Stimulated activated CD4-positive, alpha-beta T cell treated with anti-CD3 and anti-CD28 coated beads, Interleukin-2, amount 100 ng/mL, for 24 hours (primary cell): ENCODE results near the gene PDE4C.

Experiments
- DNase-seq, 2 donors: peaks; one replicate each; pipeline ENCODE4 v3.0.0-alpha.2; 2020

The PDE4C gene

DNA sequence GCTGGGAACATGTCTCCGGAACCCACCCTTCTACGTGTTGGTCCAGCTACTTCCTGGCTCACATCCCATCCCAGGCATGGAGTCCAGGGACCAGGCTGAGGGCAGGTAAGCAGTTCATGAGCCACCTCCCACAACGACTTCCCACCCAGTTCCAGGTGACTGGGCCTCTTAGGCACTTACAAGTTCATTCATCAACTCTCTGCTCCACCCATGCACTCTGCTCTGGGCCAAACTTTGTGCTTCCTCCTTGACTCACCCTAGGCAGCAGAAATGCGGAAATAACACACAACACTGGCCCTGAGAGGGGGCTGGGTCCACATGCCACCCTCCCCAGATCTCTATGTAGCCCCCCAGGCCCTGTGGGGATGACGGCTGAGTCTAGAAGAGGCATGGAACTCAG is 27.5 kb upstream of the PDE4C start:
- DNase-seq = no peak

DNA sequence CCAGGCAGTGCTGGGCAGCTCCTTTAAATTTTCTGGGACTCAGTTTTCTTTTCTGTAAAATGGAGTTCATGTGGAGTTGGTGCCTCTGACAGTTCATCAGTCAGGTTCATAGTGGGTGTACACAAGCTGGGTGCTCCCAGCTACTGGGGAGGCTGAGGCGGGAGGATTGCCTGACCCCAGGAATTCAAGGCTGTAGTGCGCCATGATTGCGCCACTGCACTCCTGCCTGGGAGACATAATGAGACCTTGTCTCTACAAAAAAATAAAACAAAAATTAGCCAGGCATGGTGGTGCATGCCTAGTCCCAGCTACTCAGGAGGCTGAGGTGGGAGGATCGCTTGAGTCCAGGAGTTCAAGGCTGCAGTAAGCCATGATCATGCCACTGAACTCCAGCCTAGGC is 26.9 kb upstream of the PDE4C start:
- DNase-seq = no peak

DNA sequence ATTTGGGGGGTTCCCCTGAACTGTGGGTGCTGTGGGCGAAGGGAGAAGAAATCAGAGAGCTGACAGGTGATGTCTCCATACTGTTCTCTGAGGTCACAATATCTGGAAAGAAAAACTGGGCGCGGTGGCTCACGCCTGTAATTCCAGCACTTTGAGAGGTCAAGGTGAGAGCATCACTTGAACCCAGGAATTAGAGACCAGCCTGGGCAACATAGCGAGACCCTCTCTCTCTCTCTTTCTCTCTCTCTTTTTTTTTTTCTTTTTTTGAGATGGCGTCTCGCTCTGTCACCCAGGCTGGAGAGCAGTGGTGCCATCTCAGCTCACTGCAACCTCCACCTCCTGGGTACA is 26.1 kb upstream of the PDE4C start:
- DNase-seq = no peak

DNA sequence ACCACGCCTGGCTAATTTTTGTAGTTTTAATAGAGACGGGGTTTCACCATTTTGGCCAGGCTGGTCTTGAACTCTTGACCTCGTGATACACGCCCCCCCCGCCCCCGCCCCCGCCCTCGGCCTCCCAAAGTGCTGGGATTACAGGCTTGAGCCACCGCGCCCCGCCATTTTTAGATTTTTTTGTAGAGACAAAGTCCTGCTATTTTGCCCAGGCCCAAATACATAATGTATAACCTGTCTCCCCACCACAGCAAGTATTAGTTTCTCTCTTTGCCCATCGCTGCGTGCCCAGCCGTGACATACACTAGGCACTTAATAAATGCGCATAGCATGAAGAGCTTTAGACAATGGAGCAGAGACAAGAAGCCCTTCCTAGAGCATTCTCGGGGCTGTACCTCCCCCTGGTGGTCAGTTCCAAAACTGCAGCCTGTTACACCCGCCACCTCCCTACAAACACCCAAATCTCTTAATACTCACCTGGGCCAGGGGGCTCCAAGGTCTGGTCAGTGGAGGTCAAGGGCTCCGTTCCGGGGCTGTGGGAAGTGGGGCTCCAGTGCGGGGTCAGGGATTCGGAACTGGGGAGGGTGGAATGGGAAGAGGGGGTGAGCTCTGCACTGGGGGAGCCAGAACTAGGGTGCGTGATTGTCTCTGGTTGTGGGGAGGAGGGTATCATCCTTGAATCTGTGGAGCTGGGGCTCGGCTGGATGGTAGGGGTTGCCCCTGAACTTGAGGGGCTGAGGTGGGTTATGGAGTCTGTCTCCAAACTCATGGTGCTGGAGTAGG is 25.5 kb upstream of the PDE4C start:
- peak; percentile 86 to 89 for DNase-seq

DNA sequence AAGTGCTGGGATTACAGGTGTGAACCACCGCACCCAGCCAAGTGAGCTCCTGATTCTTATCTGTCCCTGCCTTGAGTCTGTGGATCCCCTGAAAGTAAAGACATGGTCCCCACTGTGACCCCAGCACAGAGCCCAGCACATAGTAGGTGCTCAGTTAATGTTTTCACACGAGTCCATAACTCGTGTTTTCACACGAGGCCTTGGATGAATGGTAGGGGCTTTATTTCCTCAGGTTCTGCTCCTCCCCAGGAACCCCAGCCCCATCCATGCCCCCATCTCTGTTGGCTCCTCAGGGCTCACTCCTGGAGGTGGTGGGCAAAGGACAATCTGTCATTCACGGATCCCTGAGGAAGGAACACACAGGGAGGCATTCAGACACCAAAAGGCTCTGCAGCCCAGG is 23.6 kb upstream of the PDE4C start:
- no peak for DNase-seq

DNA sequence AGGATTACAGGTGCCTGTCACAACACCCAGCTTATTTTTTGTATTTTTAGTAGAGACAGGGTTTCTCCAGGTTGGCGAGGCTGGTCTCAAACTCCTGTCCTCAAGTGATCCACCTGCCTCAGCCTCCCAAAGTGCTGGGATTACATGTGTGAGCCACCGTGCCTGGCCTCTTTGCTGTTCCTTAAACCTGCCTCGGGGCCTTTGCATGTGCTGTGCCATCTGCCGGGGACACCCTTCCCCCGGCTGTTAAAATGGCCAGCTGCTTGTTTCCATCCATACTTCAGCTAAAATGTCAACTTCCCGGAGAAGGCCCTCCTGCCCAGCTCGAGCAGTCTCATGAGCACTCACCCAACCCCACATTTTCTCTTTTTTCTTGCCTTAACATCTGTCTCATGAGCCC is 19.1 kb upstream of the PDE4C start:
- DNase-seq = no peak

DNA sequence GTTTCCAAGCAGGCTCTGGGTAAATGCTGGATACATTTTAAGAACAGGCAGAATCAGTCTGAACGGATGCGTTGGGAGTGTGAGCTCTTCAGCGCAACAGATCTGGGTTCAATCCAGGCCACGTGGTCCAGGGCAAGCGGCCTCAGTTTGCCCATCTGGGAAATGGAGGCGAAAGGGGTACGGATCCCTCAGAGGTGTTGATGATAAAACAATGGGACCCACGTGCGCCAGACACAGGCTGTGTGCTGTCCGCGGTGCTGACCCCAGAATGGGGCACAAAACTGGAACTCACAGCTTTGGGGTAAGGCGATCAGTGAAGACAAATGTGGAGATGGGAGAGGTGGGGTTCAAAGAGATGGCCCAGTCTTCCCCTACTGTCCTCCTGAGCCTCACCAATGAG is 13.1 kb upstream of the PDE4C start:
- DNase-seq = no peak

DNA sequence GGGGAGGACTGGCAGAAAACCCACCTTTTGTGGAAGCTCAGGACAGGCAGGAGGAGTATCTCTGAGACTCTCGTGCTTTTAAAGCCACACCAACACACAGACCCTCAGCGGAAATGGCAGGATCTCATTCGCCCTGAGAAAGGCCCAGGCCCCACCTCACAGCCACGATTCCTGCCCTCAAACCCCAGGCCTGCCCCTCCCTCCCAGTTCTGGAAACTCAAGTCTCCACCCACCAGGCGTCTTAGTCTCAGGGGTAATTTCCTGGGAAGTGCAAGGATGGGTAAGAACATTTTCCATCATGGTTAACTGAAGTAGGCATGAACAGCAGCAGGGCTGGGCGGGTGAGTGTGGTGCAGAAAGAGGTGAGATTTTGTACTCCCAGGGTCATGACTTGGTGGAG is 8.0 kb upstream of the PDE4C start:
- DNase-seq = no peak

DNA sequence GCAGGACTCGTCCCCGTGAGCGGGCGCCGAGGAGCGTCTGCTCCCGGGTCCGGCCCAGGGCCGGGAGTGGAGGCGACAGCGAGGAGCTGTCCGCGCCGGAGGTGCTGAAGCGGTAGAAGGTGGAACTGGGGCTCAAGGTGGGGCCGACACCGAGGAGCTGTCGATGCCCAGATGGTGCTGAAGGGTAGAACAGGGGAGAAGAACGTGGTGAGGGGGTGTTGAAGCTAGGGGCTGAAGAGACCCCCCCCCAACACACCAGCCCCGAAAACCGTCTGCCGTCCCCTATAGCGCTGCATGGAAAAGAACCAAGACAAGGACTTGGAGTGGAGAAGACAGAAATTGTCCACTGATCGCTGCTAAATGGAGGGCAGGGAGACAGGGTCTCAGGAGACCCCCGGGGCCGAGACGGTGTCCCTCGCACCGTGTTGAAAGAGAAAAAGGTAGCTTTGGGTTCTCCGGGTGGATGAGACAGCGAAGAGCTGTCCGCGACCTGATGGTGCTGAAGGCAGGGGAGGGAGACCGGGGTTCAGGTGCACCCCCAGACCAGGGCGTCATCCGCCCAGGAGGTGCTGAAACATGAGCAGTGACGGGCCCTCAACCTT is 7.1 kb upstream of the PDE4C start:
- peak; percentile 59 to 60 for DNase-seq

DNA sequence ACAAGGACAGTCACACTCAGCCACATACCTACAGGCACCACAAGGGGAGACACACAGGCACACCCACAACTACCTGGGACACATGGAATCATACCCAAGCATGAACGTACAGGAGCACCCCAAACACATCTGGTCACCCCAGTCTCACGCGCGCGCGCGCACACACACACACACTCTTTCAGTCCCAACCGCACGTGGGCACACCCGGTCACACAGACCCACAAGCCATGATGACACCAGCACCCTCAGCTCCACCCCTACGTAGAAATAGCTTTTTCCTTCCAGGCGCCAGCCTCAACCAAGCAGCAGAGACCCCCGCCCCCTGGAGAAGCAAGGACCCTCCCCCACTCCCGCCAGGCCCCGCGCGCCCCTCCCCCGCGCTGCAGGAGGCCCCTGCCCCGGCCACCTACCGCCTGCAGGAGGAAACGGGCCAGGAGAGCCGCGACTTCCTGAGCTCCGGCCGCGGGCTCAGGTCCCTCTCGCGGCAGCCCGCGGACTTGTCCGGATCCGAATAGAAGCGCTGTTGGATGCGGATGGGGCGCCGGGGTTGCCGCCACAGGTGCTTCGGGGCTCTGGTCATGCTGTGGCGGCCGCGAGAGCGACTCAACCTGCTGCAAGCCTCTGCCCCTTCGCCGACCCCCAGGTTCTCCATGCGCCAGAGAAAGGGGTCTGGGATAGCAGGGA is 6.4 kb upstream of the PDE4C start:
- DNase-seq = peak in 1 of 2 donors; percentile 13

DNA sequence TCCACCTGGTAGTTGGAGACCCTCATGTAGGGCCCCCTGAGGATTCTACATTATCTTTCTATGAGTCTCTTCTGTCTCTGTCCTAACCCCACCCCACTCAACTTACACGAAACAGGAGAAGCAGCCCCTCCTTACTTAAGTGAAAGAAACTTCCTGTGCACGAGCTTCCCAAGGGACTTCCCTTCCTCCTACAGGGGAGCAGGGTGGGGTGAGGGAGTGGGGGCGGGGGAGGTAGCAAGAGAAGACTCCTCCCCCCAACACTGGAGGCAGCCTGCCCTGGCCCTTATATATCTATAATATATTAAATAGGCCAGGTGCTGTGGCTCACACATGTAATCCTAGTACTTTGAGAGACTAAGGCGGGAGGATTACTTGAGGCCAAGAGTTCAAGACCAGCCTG is 5.5 kb upstream of the PDE4C start:
- DNase-seq = no peak

DNA sequence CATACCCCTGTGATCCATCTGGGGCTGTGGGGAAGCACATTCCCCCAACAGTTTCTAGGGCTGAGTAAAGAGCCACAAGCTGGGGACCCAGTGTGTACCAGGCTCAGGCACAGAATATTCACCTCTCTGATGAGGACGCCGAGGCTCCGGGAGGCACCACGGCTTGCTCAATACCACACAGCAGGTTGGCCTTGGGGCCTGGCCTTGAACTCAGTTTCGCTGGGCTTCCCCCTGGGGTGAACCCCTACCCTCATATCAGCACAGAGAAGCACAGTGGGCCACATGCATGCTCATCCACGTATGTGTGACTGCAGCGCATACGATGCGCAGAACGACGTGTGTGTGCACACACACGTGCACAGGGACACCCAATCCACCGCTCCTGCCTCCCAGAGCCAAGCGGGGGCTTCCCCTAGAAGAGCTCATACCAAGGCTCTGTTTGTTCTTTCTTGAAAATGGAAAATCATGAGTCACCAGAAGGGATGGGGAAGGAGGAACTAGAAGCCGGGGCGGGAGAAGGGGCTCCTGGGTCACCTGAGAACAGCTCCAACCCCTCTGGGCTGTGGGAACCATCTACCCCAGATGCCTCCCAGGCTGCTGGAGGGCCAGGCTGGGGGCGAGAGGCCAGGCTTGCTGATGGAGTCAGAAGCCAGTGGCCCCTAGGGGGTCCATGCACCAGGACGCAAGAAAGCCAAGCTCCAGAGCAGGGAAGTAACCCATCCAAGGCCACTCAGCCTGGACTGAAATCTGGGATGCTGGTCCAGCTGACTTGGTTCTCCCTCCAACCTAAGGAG is 4.9 kb upstream of the PDE4C start:
- peak in 1 of 2 donors; percentile 17 for DNase-seq

DNA sequence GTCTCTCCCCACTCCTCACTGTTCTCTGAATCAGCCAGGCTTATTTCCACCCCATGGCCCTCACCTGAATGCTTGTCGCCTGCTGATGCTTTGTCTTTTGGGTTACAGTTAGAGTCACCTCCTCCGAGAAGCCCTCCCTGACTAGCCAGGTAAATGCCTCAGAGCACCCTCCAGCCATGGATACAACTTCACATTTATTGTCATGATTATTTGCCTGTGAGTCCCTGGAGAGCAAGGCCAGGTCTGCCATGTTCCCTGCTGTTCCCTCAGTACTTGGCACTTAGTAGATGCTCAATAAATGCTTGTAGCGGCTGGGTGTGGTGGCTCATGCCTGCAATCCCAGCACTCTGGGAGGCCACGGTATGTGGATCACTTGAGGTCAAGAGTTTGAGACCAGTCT is 3.7 kb upstream of the PDE4C start:
- DNase-seq = no peak

DNA sequence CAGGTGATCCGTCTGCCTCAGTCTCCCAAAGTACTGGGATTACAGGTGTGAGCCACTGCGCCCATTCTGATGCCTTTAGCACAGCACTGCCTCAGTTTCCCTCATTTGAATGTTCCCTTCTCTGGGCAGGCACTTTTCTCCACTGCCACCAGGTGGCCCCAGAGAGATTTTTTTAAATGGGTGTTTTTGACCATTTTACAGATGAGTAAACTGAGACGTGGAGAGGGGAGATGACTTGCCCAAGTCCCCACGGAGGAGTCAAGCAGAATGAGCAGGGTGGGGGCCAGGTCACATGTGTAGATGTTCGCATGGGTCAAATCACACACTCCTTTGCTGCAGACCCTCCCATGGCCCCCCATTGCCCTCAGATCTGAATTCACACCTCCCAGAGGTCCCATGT is 3.2 kb upstream of the PDE4C start:
- peak in 1 of 2 donors; percentile 20 for DNase-seq

DNA sequence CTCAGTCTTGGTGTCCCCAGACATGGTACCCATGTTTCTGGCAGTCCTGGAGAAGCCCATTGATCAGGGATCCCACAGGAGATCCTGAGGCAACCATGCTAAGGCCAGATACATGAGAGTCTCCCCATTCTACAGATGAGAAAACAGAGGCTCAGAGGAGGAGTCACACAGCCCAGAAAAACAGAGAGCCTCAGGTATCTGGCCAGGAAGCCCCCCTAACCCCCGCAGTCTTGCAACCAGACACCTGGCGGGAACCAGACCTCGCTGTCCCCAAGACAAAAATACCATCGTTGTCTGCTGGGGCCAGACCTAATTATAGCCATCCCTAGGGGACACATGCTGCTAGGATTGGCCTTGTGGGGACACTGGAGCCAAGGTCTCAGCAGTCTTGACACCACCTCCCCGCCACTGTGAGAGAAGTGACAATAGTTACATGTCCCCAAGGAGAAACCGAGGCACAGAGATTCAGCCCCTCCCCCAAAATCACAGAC is 1.6 kb upstream of the PDE4C start:
- DNase-seq = no peak

DNA sequence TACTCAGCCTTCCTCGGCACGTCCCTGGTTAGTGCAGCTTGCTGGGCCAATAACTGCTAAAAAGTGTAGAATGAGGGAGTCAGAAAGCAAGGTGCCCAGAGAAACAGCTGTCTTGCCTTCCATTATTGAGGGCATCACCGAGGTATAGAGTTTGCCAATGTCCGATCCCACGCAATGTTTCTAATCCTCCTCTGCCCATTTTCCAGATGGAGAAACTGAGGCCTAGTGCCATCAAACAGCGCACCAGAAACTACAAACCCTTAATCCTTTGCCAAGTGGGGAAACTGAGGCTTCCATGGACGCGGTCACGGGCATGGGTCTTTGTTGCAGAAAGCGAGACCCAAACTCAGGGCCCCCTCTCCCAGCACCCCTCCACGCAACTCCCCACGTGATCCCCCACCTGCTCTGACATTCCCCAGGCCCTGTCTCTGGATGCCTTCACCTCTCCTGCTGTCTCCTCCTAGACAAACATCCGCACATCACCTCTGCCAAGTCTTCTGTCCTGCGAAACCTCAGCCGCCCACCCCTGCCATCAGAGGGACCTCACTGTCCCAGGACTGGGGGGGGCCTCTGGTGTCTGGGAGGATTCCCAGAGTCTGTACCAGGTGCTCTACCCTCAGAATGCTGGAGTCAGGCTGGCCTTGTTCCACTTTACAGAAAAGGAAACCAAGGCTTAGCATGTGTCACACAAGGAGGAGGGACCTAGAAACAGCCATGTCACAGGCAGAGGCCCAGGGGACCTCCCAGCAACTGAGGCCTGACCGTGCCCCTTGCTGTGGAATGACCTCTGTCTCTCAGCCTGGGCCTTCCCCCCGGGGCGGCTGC is 930 bp upstream of the PDE4C start:
- no peak for DNase-seq

DNA sequence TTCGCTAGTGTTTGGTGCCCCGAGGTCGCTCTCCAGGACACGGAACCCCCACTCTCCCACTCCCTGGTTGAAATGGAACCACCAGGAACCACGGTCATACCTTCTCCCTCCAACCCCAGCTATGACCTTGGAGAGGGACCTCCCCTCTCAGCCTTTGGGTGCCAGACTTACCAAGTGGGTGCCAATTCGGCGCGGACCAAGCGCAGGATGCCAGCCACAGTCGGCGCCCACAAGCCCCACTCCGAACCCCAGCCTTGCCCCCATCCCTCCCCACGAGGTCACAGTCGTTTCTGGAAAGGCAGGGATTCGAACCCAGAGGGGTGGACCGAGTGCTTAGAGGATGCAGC is 910 bp downstream of the PDE4C start:
- no peak for DNase-seq

DNA sequence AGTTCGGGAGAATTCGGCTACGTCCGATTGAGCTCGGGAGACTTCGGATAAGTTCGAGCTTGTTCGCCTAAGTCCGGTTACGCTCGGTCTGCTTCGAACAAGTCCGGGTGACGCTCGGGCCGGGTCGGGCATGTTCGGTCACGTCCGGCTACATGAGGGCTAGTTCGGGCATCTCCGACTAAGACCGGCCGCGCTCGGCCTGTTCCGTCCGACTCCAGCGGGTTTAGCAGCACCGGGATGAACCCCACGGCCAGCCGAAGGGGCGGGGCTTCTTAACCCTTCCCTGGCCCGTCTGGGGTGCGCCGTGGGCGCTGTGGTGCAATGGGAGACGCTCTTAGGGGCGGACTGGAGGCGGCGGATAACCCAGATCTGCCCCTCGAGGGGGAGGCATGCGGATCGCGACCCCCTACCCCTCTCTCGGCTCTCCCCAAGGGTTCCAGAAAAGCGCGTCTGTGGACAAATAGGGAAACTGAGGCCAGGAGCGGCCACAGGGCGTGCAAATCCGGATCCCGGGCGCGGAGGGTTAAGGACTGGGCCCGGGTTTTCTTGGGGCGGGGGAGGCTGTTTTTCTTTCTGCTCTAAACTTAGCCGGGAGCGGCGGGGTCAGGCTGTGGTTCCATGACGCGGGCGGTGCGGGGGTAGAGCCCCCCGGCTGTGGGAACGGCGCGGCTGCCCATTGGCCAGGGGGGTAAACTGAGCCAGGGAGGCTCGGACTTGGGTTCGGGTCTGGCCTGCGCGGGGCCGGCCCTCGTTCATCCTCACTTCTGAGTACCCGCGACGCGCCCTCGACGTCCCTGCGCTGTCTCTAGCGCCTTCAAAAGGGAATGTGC is 1.5 kb downstream of the PDE4C start:
- DNase-seq = peak; percentile 90 to 96

DNA sequence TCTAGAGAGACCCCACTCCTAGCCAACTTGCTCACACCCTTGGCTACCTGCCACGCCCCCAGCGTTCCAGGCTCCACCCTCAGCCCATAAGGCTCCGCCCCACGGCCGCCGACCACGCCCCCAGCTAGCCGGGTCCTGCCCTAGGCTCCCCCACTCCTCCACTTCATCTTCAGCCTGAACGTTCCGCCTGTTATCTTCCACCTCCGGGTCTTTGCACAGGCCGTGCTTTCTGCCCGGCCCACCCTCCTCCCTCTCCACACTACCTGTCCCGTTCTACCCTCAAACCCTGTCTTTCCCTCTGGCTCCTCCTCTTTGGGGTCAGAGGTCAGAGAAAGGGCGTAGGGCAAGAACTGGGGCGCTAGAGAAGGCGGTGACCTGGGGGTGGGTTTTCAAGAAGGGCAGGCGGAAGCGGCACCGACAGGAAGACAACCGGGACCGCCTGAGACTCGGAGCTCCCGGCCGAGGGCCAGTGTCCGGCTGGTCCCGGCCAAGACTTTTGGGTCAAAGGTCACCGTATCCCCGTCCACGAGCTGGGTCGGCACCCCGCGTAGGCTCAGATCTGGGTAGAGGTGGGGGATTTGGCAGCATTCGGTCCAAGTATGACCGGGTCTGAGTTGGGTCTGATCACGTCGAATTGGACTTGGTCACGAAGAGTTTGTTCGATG is 2.2 kb downstream of the PDE4C start:
- peak; percentile 39 to 53 for DNase-seq

DNA sequence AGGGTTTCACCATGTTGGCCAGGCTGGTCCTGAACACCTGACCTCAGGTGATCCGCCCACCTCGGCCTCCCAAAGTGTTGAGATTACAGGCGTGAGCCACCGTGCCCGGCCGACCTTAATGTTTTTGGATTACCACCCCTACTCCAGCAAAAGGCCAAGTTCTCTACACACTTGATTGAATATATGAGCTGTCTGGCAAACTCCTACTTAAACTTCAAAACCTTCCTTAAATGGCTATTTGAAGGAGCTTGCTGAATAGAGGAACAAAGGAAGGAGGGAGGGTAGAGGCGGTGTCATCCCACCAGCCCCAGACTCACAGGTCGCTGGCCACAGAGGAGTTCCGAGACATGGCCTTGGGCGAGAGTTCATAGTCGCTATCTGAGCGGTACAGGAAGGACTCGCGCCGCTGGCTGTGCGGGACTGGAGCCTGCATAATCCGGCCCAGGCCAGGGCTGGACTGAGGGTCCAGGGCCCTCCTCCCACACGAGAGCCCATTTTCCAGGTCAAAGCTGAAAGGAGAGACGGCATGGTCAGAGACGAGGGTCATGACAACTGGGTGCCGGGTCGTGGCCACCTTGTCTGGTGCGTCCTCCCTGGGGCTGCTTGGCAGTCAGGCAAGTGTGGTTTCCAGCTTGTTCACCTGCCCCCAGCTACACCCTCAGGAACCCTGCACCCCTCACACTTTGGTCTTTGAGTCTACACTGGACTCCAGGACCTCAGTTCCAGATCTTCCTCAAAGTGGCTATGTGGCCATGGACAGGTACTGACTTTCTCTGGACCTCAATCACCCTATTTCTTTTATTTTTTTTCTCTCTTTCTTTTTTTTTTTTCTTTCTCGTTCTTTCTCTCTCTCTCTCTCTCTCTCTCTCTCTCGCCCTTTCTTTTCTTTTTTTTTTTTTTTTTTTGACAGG is 4.2 kb downstream of the PDE4C start:
- no peak for DNase-seq
